Measurements from ENCODE around the gene SURF2. TPM values are rescaled to one million over a fixed set of nuclear protein-coding genes. Genes with fewer than 3 reads are reported as not detected.
"Not testable (repeated sequence)": the region's sequence is repeated elsewhere in the genome, so short reads cannot be mapped to it uniquely, and the experiment has no call there.

The SURF2 gene
- total and polyA plus RNA-seq, 2 experiments from 2014 or later: 39.9 to 104 TPM

DNA sequence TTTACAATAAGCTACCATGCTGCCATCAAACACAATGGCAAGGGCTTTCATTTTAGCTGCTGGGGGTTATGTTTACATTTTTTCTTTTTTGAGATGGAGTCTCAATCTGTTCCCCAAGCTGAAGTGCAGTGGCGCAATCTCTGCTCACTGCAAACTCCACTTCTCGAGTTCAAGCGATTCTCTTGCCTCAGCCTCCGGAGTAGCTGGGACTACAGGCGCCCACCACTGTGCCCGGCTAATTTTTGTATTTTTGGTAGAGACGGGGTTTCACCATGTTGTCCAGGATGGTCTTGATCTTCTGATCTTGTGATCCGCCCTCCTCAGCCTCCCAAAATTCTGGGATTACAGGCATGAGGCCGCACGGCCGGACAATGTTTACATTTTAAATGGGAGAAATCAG lies 21.5 kb upstream of the SURF2 start:
- not testable (repeated sequence) for H3K27me3 ChIP-seq (ENCODE audit: insufficient read depth); DNase-seq (ENCODE audit: low spot score); H3K4me1 ChIP-seq (ENCODE audit: insufficient read depth); H3K9me3 Mint-ChIP-seq; H2AFZ ChIP-seq; H3K27ac Mint-ChIP-seq; ATAC-seq; H3K9me2 ChIP-seq (ENCODE audit: insufficient read depth)
- peaks cover 69% of the 10 kb centered on the region for H3K36me3 Mint-ChIP-seq (ENCODE audit: low read depth)
- peak overlapping the region; percentile 97 for H3K4me2 ChIP-seq
- peak overlapping the region; percentile 99 for H3K4me3 ChIP-seq
- peaks cover 16% of the 10 kb centered on the region for H3K4me1 Mint-ChIP-seq
- peaks cover 12% of the 10 kb centered on the region for H4K20me1 ChIP-seq (replicated peaks; ENCODE audit: insufficient read depth)
- peaks cover 19% of the 10 kb centered on the region for H3K79me2 ChIP-seq (replicated peaks; ENCODE audit: insufficient read depth)
- H3K4me3 Mint-ChIP-seq: peak overlapping the region; percentile 99
- peaks cover 18% of the 10 kb centered on the region for H3K36me3 ChIP-seq (ENCODE audit: insufficient read depth)
- H3F3A ChIP-seq (replicated peaks; ENCODE audit: low read depth): peaks cover 39% of the 10 kb centered on the region
- H3K27me3 Mint-ChIP-seq (ENCODE audit: insufficient read depth, low read depth, poor library complexity): peaks cover 24% of the 10 kb centered on the region
- peak overlapping the region; percentile 52 for H3K27ac ChIP-seq (ENCODE audit: low read depth)

DNA sequence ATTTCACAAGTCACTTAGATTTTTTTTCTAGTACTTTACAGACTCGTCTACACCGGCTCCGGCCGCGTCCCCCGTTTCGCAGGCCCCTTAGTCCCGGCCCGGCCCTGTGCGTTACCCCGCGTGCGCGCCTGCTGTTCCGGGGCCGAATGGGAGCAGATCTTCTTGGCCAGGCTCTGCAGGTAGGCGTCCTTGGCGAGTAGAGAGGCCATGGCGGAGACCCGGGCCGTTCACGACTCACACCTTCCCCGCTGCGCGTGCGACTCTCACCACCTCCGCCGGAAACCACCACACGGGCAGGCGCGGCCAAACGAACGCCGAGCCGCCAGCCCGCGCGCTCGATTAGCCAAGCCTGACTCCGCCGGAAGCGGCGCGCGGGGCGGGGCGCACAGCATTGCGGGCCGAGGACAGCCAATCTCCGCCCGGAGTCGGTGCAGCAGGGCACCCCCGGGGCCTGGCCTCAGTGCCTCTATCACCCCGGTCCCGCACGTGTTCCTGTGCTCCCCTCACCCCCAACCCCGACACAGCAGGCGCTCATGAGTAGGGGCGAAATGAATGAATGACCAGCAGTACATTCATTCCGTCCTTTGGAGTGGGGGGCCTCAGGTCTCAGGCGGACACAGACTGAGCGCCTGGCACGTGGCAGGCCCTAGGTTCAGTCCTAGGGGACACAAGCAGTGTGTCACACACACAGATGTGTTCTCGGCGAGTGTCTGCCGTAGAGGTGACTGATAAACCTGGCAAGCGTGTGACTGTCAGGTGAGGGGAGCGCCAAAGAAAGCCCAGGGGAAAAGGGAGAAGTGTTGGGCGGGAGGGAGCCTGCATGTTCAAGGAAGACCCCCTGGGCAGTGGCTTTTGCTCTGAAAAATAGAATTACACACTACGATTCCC lies 20.2 kb upstream of the SURF2 start, which contains the start of gene SURF6:
Gene SURF6 (minus strand): TSS at position 265 of the 888 bp plus-strand sequence. CDS start 56 bp downstream, at position 209.
- H3K36me3 ChIP-seq (ENCODE audit: insufficient read depth): peaks cover 19% of the 10 kb centered on the region; the same call in 1 of the 2 replicates
- peaks cover 70% of the 10 kb centered on the region for H3K36me3 Mint-ChIP-seq (ENCODE audit: low read depth)

More for the DNA sequence above, 20.2 kb upstream of the SURF2 start, which contains the start of gene SURF6:
- Mint-ChIP-seq H3K27ac (peak within 1 kb of the TSS; percentile 99), H3K9me3 (peaks cover 4% of the 10 kb centered on the region; the same call in 1 of the 3 replicates), H3K27me3 (ENCODE audit: insufficient read depth, low read depth, poor library complexity) (peaks cover 25% of the 10 kb centered on the region), H3K4me1 (peaks cover 16% of the 10 kb centered on the region), H3K4me3 (peak within 1 kb of the TSS; percentile 99)
- H2AFZ ChIP-seq: peak within 1 kb of the TSS; percentile 95
- no peaks in the 10 kb centered on the region for H3K27me3 ChIP-seq (ENCODE audit: insufficient read depth)
- H3K27ac ChIP-seq (ENCODE audit: low read depth): peak within 1 kb of the TSS; percentile 90
- ATAC-seq (peak; percentile 94), DNase-seq (ENCODE audit: low spot score) (peak; percentile 98)
- H4K20me1 ChIP-seq (replicated peaks; ENCODE audit: insufficient read depth): peaks cover 8% of the 10 kb centered on the region
- H3F3A ChIP-seq (replicated peaks; ENCODE audit: low read depth): peaks cover 39% of the 10 kb centered on the region
- peak within 1 kb of the TSS; percentile 99 for H3K4me3 ChIP-seq
- TF ChIP-seq CREB1 (CRISPR knock-in tag; IDR thresholded peaks at IDR 0.05; ENCODE audit: low read depth): peak; percentile 65
- peak; percentile 89 for TF ChIP-seq POLR2AphosphoS5 (IDR thresholded peaks at IDR 0.05; ENCODE audit: low read depth)
- no peak for TF ChIP-seq EZH2phosphoT487 (IDR thresholded peaks at IDR 0.05; ENCODE audit: unreplicated experiment)
- TF ChIP-seq, protein P1, sequence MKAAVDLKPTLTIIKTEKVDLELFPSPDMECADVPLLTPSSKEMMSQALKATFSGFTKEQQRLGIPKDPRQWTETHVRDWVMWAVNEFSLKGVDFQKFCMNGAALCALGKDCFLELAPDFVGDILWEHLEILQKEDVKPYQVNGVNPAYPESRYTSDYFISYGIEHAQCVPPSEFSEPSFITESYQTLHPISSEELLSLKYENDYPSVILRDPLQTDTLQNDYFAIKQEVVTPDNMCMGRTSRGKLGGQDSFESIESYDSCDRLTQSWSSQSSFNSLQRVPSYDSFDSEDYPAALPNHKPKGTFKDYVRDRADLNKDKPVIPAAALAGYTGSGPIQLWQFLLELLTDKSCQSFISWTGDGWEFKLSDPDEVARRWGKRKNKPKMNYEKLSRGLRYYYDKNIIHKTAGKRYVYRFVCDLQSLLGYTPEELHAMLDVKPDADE (IDR thresholded peaks at IDR 0.05): peak; percentile 95
- TF ChIP-seq, protein P2, sequence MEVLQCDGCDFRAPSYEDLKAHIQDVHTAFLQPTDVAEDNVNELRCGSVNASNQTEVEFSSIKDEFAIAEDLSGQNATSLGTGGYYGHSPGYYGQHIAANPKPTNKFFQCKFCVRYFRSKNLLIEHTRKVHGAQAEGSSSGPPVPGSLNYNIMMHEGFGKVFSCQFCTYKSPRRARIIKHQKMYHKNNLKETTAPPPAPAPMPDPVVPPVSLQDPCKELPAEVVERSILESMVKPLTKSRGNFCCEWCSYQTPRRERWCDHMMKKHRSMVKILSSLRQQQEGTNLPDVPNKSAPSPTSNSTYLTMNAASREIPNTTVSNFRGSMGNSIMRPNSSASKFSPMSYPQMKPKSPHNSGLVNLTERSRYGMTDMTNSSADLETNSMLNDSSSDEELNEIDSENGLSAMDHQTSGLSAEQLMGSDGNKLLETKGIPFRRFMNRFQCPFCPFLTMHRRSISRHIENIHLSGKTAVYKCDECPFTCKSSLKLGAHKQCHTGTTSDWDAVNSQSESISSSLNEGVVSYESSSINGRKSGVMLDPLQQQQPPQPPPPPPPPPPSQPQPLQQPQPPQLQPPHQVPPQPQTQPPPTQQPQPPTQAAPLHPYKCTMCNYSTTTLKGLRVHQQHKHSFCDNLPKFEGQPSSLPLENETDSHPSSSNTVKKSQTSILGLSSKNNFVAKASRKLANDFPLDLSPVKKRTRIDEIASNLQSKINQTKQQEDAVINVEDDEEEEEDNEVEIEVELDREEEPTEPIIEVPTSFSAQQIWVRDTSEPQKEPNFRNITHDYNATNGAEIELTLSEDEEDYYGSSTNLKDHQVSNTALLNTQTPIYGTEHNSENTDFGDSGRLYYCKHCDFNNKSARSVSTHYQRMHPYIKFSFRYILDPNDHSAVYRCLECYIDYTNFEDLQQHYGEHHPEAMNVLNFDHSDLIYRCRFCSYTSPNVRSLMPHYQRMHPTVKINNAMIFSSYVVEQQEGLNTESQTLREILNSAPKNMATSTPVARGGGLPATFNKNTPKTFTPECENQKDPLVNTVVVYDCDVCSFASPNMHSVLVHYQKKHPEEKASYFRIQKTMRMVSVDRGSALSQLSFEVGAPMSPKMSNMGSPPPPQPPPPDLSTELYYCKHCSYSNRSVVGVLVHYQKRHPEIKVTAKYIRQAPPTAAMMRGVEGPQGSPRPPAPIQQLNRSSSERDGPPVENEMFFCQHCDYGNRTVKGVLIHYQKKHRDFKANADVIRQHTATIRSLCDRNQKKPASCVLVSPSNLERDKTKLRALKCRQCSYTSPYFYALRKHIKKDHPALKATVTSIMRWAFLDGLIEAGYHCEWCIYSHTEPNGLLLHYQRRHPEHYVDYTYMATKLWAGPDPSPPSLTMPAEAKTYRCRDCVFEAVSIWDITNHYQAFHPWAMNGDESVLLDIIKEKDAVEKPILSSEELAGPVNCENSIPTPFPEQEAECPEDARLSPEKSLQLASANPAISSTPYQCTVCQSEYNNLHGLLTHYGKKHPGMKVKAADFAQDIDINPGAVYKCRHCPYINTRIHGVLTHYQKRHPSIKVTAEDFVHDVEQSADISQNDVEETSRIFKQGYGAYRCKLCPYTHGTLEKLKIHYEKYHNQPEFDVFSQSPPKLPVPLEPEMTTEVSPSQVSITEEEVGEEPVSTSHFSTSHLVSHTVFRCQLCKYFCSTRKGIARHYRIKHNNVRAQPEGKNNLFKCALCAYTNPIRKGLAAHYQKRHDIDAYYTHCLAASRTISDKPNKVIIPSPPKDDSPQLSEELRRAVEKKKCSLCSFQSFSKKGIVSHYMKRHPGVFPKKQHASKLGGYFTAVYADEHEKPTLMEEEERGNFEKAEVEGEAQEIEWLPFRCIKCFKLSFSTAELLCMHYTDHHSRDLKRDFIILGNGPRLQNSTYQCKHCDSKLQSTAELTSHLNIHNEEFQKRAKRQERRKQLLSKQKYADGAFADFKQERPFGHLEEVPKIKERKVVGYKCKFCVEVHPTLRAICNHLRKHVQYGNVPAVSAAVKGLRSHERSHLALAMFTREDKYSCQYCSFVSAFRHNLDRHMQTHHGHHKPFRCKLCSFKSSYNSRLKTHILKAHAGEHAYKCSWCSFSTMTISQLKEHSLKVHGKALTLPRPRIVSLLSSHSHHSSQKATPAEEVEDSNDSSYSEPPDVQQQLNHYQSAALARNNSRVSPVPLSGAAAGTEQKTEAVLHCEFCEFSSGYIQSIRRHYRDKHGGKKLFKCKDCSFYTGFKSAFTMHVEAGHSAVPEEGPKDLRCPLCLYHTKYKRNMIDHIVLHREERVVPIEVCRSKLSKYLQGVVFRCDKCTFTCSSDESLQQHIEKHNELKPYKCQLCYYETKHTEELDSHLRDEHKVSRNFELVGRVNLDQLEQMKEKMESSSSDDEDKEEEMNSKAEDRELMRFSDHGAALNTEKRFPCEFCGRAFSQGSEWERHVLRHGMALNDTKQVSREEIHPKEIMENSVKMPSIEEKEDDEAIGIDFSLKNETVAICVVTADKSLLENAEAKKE (CRISPR knock-in tag; IDR thresholded peaks at IDR 0.05): no peak
- no peaks in the 10 kb centered on the region for H3K9me2 ChIP-seq (ENCODE audit: insufficient read depth)
- H3K4me2 ChIP-seq: peak within 1 kb of the TSS; percentile 97
- H3K4me1 ChIP-seq (ENCODE audit: insufficient read depth): peaks cover 9% of the 10 kb centered on the region
- H3K79me2 ChIP-seq (replicated peaks; ENCODE audit: insufficient read depth): peaks cover 19% of the 10 kb centered on the region
